HepG2 (cell line): Measurements from ENCODE around the gene GSDME. TPM values are rescaled to one million over a fixed set of nuclear protein-coding genes. Genes with fewer than 3 reads are reported as not detected.
A peak's percentile ranks its signal among the peaks of the same experiment; 100 is the strongest.

Experiments used
- CEBPG ChIP-seq: IDR thresholded peaks from 2 replicates; pipeline ENCODE4 v1.6.1; 2016
- DMAP1 ChIP-seq: IDR thresholded peaks from 2 replicates; pipeline ENCODE4 v1.6.1; 2016
- EZH2 ChIP-seq: conservative IDR thresholded peaks from 2 replicates; pipeline ENCODE4 v1.6.1; 2012; ENCODE audit warnings: mild to moderate bottlenecking, low read depth, low read length, moderate library complexity
- JDP2 ChIP-seq: sonication (generic); formaldehyde crosslinking; IDR thresholded peaks from 2 replicates; pipeline ENCODE4 v1.8.1; 2022; ENCODE audit warnings: missing genetic modification reagents, borderline replicate concordance
- NFE2 ChIP-seq: sonication (generic); formaldehyde crosslinking; IDR thresholded peaks from 2 replicates; pipeline ENCODE4 v1.4.0; 2020; ENCODE audit warnings: missing genetic modification reagents
- PCBP2 ChIP-seq: fragments of 200-400 bp; formaldehyde crosslinking; optimal IDR thresholded peaks from 2 replicates; pipeline ENCODE3; 2018; ENCODE audit warnings: low read length, low read depth; ENCODE audit not compliant: poor library complexity, severe bottlenecking
- TBX3 ChIP-seq: fragments of 450-650 bp; IDR thresholded peaks from 2 replicates; pipeline ENCODE4 v1.6.1; 2017; ENCODE audit warnings: antibody characterized with exemption, mild to moderate bottlenecking, inconsistent platforms, borderline replicate concordance
- ZNF432 ChIP-seq: sonication (generic); formaldehyde crosslinking; IDR thresholded peaks from 2 replicates; pipeline ENCODE4 v1.5.0; 2020; ENCODE audit warnings: missing genetic modification reagents, mild to moderate bottlenecking, borderline replicate concordance
- ZNF589 ChIP-seq: sonication (generic); formaldehyde crosslinking; conservative IDR thresholded peaks from 2 replicates; pipeline ENCODE4 v1.8.0; 2022; ENCODE audit warnings: mild to moderate bottlenecking, moderate library complexity, missing genetic modification reagents
- ZNF737 ChIP-seq: sonication (generic); formaldehyde crosslinking; IDR thresholded peaks from 2 replicates; pipeline ENCODE4 v1.5.0; 2020; ENCODE audit warnings: missing genetic modification reagents, mild to moderate bottlenecking, borderline replicate concordance
- polyA plus RNA-seq, 8 experiments: library from polyadenylated mRNA; depleted of rRNA in 3 of 8; stranded (reverse) in 7 of 8; unstranded in 1 of 8; fragments of >200 nt; fragmentation: Illumina TruSeq in 4 of 8; extraction: Trizol in 4 of 8; gene quantifications; 2 replicates each; pipeline versions ENCODE4 v1.2.1 to v1.2.3, GENCODE V29; 2011 to 2016; ENCODE audit warnings: low read depth in 4 of 8, missing spikeins in 1 of 8, mixed read lengths in 1 of 8; ENCODE audit not compliant: insufficient read depth in 1 of 8
- total RNA-seq, 5 experiments: library from RNA; depleted of rRNA; stranded (reverse); fragments of >200 nt; fragmentation: Illumina TruSeq; extraction: Trizol; gene quantifications; 2 replicates each; pipeline ENCODE4 v1.2.3, GENCODE V29; 2016; ENCODE audit warnings: low read depth in 1 of 5
- TF ChIP-seq, protein P1 (sequence below), 2 experiments: sonication (generic) in 1 of 2; formaldehyde crosslinking in 1 of 2; IDR thresholded peaks; 2 replicates each; pipeline versions ENCODE4 v1.6.1 to v1.9.0; 2014 to 2022; ENCODE audit warnings: antibody characterized with exemption in 1 of 2, borderline replicate concordance in 1 of 2, inconsistent platforms in 1 of 2, low read depth in 1 of 2, missing genetic modification reagents in 1 of 2
- TF ChIP-seq, protein P2 (sequence below): sonication (generic); formaldehyde crosslinking; IDR thresholded peaks from 2 replicates; pipeline ENCODE4 v1.9.0; 2021; ENCODE audit warnings: mild to moderate bottlenecking, missing genetic modification reagents
- TF ChIP-seq, protein P3 (sequence below): sonication (generic); formaldehyde crosslinking; IDR thresholded peaks from 2 replicates; pipeline ENCODE4 v1.4.0; 2020; ENCODE audit warnings: missing genetic modification reagents

Gene GSDME
- total and polyA plus RNA-seq, 2 of the 13 experiments (the other 11 are each of a cell fraction or from before 2014, with no cell fraction given): 19.2 to 28.2 TPM

DNA sequence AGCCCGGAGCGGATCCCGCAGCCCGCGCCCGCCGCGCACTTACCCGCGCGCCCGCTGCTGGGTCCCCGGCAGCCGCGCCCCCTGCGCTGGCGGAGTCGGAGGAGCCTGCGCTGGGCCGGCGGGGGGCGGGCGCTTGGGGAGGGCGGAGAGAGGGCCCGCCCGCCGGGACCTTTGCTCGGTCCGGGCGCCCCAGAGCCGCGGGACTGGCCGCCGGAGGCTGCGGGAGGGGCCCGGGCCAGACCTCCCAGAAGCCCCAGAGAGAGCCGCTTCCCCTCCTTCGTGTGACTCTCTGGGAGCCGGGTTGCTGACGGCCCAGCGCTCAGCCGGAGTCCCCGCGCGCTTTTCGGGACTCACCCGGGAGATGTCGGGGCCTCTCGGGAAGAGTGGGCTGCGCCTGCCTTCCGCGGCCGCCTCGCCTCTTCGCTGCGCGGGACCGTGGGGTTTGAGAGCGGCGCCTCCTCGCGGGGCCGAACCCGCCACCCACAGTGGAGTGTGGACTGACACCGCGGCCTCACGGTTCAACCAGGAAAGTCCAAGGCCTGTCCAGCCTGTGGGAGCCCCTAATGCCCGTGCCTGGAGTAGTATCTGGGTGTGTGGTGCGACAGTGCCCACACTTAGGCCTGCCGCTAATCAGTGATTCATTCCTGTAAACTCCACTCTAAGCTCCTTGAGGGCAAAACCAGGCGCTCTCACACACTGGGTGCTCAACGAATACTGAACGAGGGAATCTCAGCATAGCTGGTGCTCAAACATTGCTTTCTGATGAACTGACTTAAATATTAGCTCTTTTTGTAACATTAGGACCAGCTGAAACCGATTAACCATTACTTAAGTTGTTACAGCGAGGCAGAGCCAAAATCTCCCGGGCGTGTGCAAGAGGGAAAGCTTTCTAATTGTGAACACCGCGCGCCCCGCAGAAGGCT is at the start of gene GSDME (continued):
- TF ChIP-seq, protein P1, sequence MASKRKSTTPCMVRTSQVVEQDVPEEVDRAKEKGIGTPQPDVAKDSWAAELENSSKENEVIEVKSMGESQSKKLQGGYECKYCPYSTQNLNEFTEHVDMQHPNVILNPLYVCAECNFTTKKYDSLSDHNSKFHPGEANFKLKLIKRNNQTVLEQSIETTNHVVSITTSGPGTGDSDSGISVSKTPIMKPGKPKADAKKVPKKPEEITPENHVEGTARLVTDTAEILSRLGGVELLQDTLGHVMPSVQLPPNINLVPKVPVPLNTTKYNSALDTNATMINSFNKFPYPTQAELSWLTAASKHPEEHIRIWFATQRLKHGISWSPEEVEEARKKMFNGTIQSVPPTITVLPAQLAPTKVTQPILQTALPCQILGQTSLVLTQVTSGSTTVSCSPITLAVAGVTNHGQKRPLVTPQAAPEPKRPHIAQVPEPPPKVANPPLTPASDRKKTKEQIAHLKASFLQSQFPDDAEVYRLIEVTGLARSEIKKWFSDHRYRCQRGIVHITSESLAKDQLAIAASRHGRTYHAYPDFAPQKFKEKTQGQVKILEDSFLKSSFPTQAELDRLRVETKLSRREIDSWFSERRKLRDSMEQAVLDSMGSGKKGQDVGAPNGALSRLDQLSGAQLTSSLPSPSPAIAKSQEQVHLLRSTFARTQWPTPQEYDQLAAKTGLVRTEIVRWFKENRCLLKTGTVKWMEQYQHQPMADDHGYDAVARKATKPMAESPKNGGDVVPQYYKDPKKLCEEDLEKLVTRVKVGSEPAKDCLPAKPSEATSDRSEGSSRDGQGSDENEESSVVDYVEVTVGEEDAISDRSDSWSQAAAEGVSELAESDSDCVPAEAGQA (IDR thresholded peaks at IDR 0.05; ENCODE audit: low read depth): no peak
- TF ChIP-seq, protein P1 (CRISPR knock-in tag; IDR thresholded peaks at IDR 0.05; ENCODE audit: borderline replicate concordance): no peak
- TF ChIP-seq CEBPG (CRISPR knock-in tag) (no peak), ZNF432 (CRISPR knock-in tag) (no peak), ZNF589 (CRISPR knock-in tag) (no peak), DMAP1 (peak; percentile 61; the same call in 1 of the 2 replicates), PCBP2 (no peak), ZNF737 (no peak), EZH2 (no peak), TBX3 (no peak), NFE2 (no peak), JDP2 (CRISPR knock-in tag) (no peak)
- TF ChIP-seq, protein P2, sequence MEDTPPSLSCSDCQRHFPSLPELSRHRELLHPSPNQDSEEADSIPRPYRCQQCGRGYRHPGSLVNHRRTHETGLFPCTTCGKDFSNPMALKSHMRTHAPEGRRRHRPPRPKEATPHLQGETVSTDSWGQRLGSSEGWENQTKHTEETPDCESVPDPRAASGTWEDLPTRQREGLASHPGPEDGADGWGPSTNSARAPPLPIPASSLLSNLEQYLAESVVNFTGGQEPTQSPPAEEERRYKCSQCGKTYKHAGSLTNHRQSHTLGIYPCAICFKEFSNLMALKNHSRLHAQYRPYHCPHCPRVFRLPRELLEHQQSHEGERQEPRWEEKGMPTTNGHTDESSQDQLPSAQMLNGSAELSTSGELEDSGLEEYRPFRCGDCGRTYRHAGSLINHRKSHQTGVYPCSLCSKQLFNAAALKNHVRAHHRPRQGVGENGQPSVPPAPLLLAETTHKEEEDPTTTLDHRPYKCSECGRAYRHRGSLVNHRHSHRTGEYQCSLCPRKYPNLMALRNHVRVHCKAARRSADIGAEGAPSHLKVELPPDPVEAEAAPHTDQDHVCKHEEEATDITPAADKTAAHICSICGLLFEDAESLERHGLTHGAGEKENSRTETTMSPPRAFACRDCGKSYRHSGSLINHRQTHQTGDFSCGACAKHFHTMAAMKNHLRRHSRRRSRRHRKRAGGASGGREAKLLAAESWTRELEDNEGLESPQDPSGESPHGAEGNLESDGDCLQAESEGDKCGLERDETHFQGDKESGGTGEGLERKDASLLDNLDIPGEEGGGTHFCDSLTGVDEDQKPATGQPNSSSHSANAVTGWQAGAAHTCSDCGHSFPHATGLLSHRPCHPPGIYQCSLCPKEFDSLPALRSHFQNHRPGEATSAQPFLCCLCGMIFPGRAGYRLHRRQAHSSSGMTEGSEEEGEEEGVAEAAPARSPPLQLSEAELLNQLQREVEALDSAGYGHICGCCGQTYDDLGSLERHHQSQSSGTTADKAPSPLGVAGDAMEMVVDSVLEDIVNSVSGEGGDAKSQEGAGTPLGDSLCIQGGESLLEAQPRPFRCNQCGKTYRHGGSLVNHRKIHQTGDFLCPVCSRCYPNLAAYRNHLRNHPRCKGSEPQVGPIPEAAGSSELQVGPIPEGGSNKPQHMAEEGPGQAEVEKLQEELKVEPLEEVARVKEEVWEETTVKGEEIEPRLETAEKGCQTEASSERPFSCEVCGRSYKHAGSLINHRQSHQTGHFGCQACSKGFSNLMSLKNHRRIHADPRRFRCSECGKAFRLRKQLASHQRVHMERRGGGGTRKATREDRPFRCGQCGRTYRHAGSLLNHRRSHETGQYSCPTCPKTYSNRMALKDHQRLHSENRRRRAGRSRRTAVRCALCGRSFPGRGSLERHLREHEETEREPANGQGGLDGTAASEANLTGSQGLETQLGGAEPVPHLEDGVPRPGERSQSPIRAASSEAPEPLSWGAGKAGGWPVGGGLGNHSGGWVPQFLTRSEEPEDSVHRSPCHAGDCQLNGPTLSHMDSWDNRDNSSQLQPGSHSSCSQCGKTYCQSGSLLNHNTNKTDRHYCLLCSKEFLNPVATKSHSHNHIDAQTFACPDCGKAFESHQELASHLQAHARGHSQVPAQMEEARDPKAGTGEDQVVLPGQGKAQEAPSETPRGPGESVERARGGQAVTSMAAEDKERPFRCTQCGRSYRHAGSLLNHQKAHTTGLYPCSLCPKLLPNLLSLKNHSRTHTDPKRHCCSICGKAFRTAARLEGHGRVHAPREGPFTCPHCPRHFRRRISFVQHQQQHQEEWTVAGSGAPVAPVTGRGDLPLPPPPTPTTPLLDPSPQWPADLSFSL (CRISPR knock-in tag): no peak
- TF ChIP-seq, protein P3, sequence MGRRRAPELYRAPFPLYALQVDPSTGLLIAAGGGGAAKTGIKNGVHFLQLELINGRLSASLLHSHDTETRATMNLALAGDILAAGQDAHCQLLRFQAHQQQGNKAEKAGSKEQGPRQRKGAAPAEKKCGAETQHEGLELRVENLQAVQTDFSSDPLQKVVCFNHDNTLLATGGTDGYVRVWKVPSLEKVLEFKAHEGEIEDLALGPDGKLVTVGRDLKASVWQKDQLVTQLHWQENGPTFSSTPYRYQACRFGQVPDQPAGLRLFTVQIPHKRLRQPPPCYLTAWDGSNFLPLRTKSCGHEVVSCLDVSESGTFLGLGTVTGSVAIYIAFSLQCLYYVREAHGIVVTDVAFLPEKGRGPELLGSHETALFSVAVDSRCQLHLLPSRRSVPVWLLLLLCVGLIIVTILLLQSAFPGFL (CRISPR knock-in tag): no peak
